NCI-H1417 (cell line): ENCODE measurements around the gene MRM3.
"Not testable (repeated sequence)": the region's sequence is repeated elsewhere in the genome, so short reads cannot be mapped to it uniquely, and the experiment has no call there.

Experiments used
- DNase-seq, 3 experiments: peaks; one replicate each; lab custom pipeline; 2025; lab: John Stamatoyannopoulos, UW

MRM3 gene

GRCh38 chr17:781805-782731 lies at the start of gene MRM3, which contains the start of gene GLOD4:
Gene MRM3, plus strand, starts transcription at chr17:782353. Its CDS starts 26 bp downstream, at chr17:782379.
Gene GLOD4, minus strand, starts transcription at chr17:782280. Its CDS starts 25 bp downstream, at chr17:782255.
- peak; percentile 79 to 87 (median 84) for DNase-seq

GRCh38 chr17:732902-733720 lies 49.0 kb upstream of the MRM3 start:
- peak in 2 of 3 experiments; percentile 57 to 68 for DNase-seq

GRCh38 chr17:733743-734142 lies 48.4 kb upstream of the MRM3 start:
- no peak for DNase-seq

- no peak for DNase-seq
Observed at GRCh38 chr17:737561-738113, 44.5 kb upstream of the MRM3 start.

- no peak for DNase-seq
Observed at GRCh38 chr17:740240-741017, 41.7 kb upstream of the MRM3 start.

GRCh38 chr17:742147-742793 lies 39.9 kb upstream of the MRM3 start:
- no peak for DNase-seq

GRCh38 chr17:743139-743538 lies 39.0 kb upstream of the MRM3 start:
- DNase-seq: no peak

- no peak for DNase-seq
Observed at GRCh38 chr17:744937-745336, 37.2 kb upstream of the MRM3 start.

- DNase-seq: no peak
Observed at GRCh38 chr17:745406-745805, 36.7 kb upstream of the MRM3 start.

- DNase-seq: no peak
Observed at GRCh38 chr17:746181-746580, 36.0 kb upstream of the MRM3 start.

- DNase-seq: no peak
Observed at GRCh38 chr17:746783-747629, 35.1 kb upstream of the MRM3 start.

GRCh38 chr17:748604-749003 lies 33.5 kb upstream of the MRM3 start:
- not testable (repeated sequence) for DNase-seq

GRCh38 chr17:749359-749758 lies 32.8 kb upstream of the MRM3 start:
- DNase-seq: not testable (repeated sequence)

- no peak for DNase-seq
Observed at GRCh38 chr17:750431-751037, 31.6 kb upstream of the MRM3 start.

- DNase-seq: peak in 2 of 3 experiments; percentile 10 to 54
Observed at GRCh38 chr17:751269-752001, 30.7 kb upstream of the MRM3 start.

- peak; percentile 86 to 91 (median 90) for DNase-seq
Observed at GRCh38 chr17:752002-752619, 30.0 kb upstream of the MRM3 start, which contains the start of gene GEMIN4. Gene GEMIN4, minus strand, starts transcription at chr17:752264. Its CDS starts 122 bp downstream, at chr17:752142.

GRCh38 chr17:752620-753219 lies 29.4 kb upstream of the MRM3 start:
- DNase-seq: peak; percentile 57 to 77 (median 60)

GRCh38 chr17:753418-753817 lies 28.7 kb upstream of the MRM3 start:
- no peak for DNase-seq
